Lower leg skin (tissue), 4 donors: ENCODE data around the gene OSBPL7. TPM values are rescaled to one million over a fixed set of nuclear protein-coding genes. Genes with fewer than 3 reads are reported as not detected.

Source experiments
- DNase-seq, 2 donors: peaks; one replicate each; pipeline ENCODE4 v3.0.0-alpha.2; 2019; ENCODE audit warnings: low spot score in 2 of 2
- H3K4me3 ChIP-seq: fragments of 200-600 bp; sonication (generic); 2 replicates; pipeline ENCODE4 v1.5.1; 2017; ENCODE audit warnings: mild to moderate bottlenecking, low read depth; ENCODE audit not compliant: poor library complexity, severe bottlenecking
- CTCF ChIP-seq, 3 donors: fragments of 450-650 bp; IDR thresholded peaks; one replicate each; pipeline ENCODE4 v1.5.1; 2016; ENCODE audit warnings: antibody characterized with exemption in 3 of 3, mild to moderate bottlenecking in 3 of 3, moderate library complexity in 2 of 3
- POLR2A ChIP-seq, 2 donors: fragments of 450-650 bp; IDR thresholded peaks; one replicate each; pipeline ENCODE4 v1.6.1; 2016 to 2017; ENCODE audit warnings: antibody characterized with exemption in 2 of 2, mild to moderate bottlenecking in 1 of 2, moderate library complexity in 1 of 2
- WGBS, 2 donors: methylation state at CpG; one replicate each; pipeline ENCODE4 v1.1.5; 2018; 5-methylcytosine and 5-hydroxymethylcytosine counted together
- intact Hi-C: fragments of 100-400 bp; cut with DNase I; formaldehyde crosslinking; loops from one replicate; pipeline ENCODE4 v1.15.0; 2023; ENCODE audit warnings: low total_unique reads
- total RNA-seq, 4 donors: library from RNA; depleted of rRNA; stranded (reverse); fragments of >200 nt; gene quantifications; one replicate each; pipeline ENCODE4 v1.1.0, GENCODE V29; 2016

Gene OSBPL7
- total RNA-seq, 4 donors from 2014 or later, result 1.1 to 8.4 (median 1.8) TPM

GRCh38 chr17:47757386-47757785 lies 64.2 kb downstream of the OSBPL7 start:
- 34 to 48% methylated on average over 1 of the region's 1 CpG for WGBS, 2 donors
- no peak for TF ChIP-seq POLR2A (IDR thresholded peaks at IDR 0.05)
- TF ChIP-seq CTCF (IDR thresholded peaks at IDR 0.05), result no peak
- no peak overlapping the region for H3K4me3 ChIP-seq
- DNase-seq, result no peak
- intact Hi-C loops, result no loop called here

Other genes with a start within 250 kb of the OSBPL7 start
- gene KPNB1, start 171.9 kb downstream of the OSBPL7 start, total RNA-seq, result 100 to 1,000 TPM; 114 to 189 (median 124) TPM
- 10 to 100 TPM in 2 of 4 donors, 1 to 10 TPM in 2; 7.1 to 14.7 (median 9.3) TPM for gene TBKBP1, start 127.6 kb downstream of the OSBPL7 start, total RNA-seq
- gene TBX21, start 88.6 kb downstream of the OSBPL7 start, total RNA-seq, result 1 to 10 TPM in 2 of 4 donors, under 1 TPM in 1, not detected in 1; 0.12 to 1.9 (median 1.2) TPM
- 10 to 100 TPM; 25.3 to 35.4 (median 30.2) TPM for gene MRPL10, start 9.7 kb upstream of the OSBPL7 start, total RNA-seq
- gene LRRC46, start 9.9 kb upstream of the OSBPL7 start, total RNA-seq, result not detected
- 10 to 100 TPM; 23.1 to 37.9 (median 28.3) TPM for gene SCRN2, start 19.5 kb upstream of the OSBPL7 start, total RNA-seq
- 10 to 100 TPM; 21.9 to 29.9 (median 24.7) TPM for gene SP6, start 29.4 kb upstream of the OSBPL7 start, total RNA-seq
- gene SP2, start 74.4 kb upstream of the OSBPL7 start, total RNA-seq, result 10 to 100 TPM in 2 of 4 donors, 1 to 10 TPM in 2; 5.1 to 12.6 (median 8.1) TPM
- gene PNPO, start 119.8 kb upstream of the OSBPL7 start, total RNA-seq, result 10 to 100 TPM; 20.2 to 36.8 (median 30.3) TPM
- 10 to 100 TPM in 3 of 4 donors, 1 to 10 TPM in 1; 9.9 to 45.1 (median 24.3) TPM for gene PRR15L, start 136.1 kb upstream of the OSBPL7 start, total RNA-seq
- 100 to 1,000 TPM in 3 of 4 donors, 10 to 100 TPM in 1; 95.8 to 115 (median 107) TPM for gene CDK5RAP3, start 149.3 kb upstream of the OSBPL7 start, total RNA-seq
- 10 to 100 TPM in 3 of 4 donors, 1 to 10 TPM in 1; 9.1 to 16.9 (median 12.9) TPM for gene COPZ2, start 216.0 kb upstream of the OSBPL7 start, total RNA-seq
- gene NFE2L1, start 226.6 kb upstream of the OSBPL7 start, total RNA-seq, result 100 to 1,000 TPM in 3 of 4 donors, 10 to 100 TPM in 1; 97.2 to 158 (median 117) TPM